Measurements from ENCODE around the gene CSNK1A1.
"Not testable (repeated sequence)": the region's sequence is repeated elsewhere in the genome, so short reads cannot be mapped to it uniquely, and the experiment has no call there.

CSNK1A1 gene

GRCh38 chr5:149453618-149454415 is 97.4 kb downstream of the CSNK1A1 start:
- Mint-ChIP-seq H3K27me3 (no peaks in the 10 kb centered on the region), H3K4me3 (no peak overlapping the region), H3K9me3 (no peaks in the 10 kb centered on the region), H3K36me3 (ENCODE audit: low read depth) (no peaks in the 10 kb centered on the region), H3K27ac (no peak overlapping the region), H3K4me1 (no peaks in the 10 kb centered on the region)
- DNase-seq = no peak
- ATAC-seq = no peak

- no peak for ATAC-seq
Measured at GRCh38 chr5:149452665-149453617, 98.3 kb downstream of the CSNK1A1 start.

GRCh38 chr5:149452007-149452664 is 99.1 kb downstream of the CSNK1A1 start:
- DNase-seq (no peak), ATAC-seq (no peak)
- Mint-ChIP-seq H3K36me3 (ENCODE audit: low read depth) (no peaks in the 10 kb centered on the region), H3K4me1 (no peaks in the 10 kb centered on the region), H3K9me3 (no peaks in the 10 kb centered on the region), H3K4me3 (no peak overlapping the region), H3K27me3 (no peaks in the 10 kb centered on the region), H3K27ac (no peak overlapping the region)

More at GRCh38 chr5:149452665-149453617, 98.3 kb downstream of the CSNK1A1 start:
- H3K36me3 Mint-ChIP-seq (ENCODE audit: low read depth) = no peaks in the 10 kb centered on the region
- H3K4me1 Mint-ChIP-seq = no peaks in the 10 kb centered on the region
- no peak overlapping the region for H3K27ac Mint-ChIP-seq
- H3K27me3 Mint-ChIP-seq = no peaks in the 10 kb centered on the region
- no peak overlapping the region for H3K4me3 Mint-ChIP-seq
- no peak for DNase-seq
- no peaks in the 10 kb centered on the region for H3K9me3 Mint-ChIP-seq

GRCh38 chr5:149450199-149450598 is 101.0 kb downstream of the CSNK1A1 start:
- ATAC-seq = no peak
- no peaks in the 10 kb centered on the region for H3K9me3 Mint-ChIP-seq
- no peaks in the 10 kb centered on the region for H3K4me1 Mint-ChIP-seq
- H3K4me3 Mint-ChIP-seq = no peak overlapping the region
- no peaks in the 10 kb centered on the region for H3K27me3 Mint-ChIP-seq
- H3K27ac Mint-ChIP-seq = no peak overlapping the region
- no peaks in the 10 kb centered on the region for H3K36me3 Mint-ChIP-seq (ENCODE audit: low read depth)
- DNase-seq = no peak

GRCh38 chr5:149448831-149449714 is 102.2 kb downstream of the CSNK1A1 start:
- DNase-seq (no peak), ATAC-seq (no peak)
- Mint-ChIP-seq H3K4me3 (no peak overlapping the region), H3K9me3 (no peaks in the 10 kb centered on the region), H3K27ac (no peak overlapping the region), H3K4me1 (no peaks in the 10 kb centered on the region), H3K27me3 (no peaks in the 10 kb centered on the region), H3K36me3 (ENCODE audit: low read depth) (no peaks in the 10 kb centered on the region)

- no peaks in the 10 kb centered on the region for H3K36me3 Mint-ChIP-seq (ENCODE audit: low read depth)
Measured at GRCh38 chr5:149448431-149448830, 102.8 kb downstream of the CSNK1A1 start.

GRCh38 chr5:149447373-149448367 is 103.6 kb downstream of the CSNK1A1 start:
- Mint-ChIP-seq H3K4me3 (no peak overlapping the region), H3K36me3 (ENCODE audit: low read depth) (no peaks in the 10 kb centered on the region), H3K9me3 (no peaks in the 10 kb centered on the region), H3K27me3 (no peaks in the 10 kb centered on the region), H3K27ac (no peak overlapping the region), H3K4me1 (no peaks in the 10 kb centered on the region)
- no peak for DNase-seq
- ATAC-seq = no peak

More at GRCh38 chr5:149448431-149448830, 102.8 kb downstream of the CSNK1A1 start:
- Mint-ChIP-seq H3K27ac (no peak overlapping the region), H3K4me3 (no peak overlapping the region), H3K27me3 (no peaks in the 10 kb centered on the region), H3K4me1 (no peaks in the 10 kb centered on the region), H3K9me3 (no peaks in the 10 kb centered on the region)
- no peak for DNase-seq
- ATAC-seq = no peak

GRCh38 chr5:149446794-149447193 is 104.4 kb downstream of the CSNK1A1 start:
- not testable (repeated sequence) for DNase-seq; H3K4me1 Mint-ChIP-seq; ATAC-seq; H3K27ac Mint-ChIP-seq; H3K27me3 Mint-ChIP-seq; H3K9me3 Mint-ChIP-seq; H3K4me3 Mint-ChIP-seq; H3K36me3 Mint-ChIP-seq (ENCODE audit: low read depth)

GRCh38 chr5:149445739-149446369 is 105.4 kb downstream of the CSNK1A1 start:
- no peak overlapping the region for H3K4me3 Mint-ChIP-seq
- no peak overlapping the region for H3K27ac Mint-ChIP-seq
- H3K36me3 Mint-ChIP-seq (ENCODE audit: low read depth) = no peaks in the 10 kb centered on the region
- H3K9me3 Mint-ChIP-seq = no peaks in the 10 kb centered on the region
- DNase-seq (no peak), ATAC-seq (no peak)
- no peaks in the 10 kb centered on the region for H3K27me3 Mint-ChIP-seq
- H3K4me1 Mint-ChIP-seq = no peaks in the 10 kb centered on the region

GRCh38 chr5:149445343-149445738 is 105.9 kb downstream of the CSNK1A1 start:
- no peak overlapping the region for H3K27ac Mint-ChIP-seq
- peaks cover under 1% of the 10 kb centered on the region for H3K4me1 Mint-ChIP-seq
- ATAC-seq = no peak
- no peaks in the 10 kb centered on the region for H3K27me3 Mint-ChIP-seq
- H3K36me3 Mint-ChIP-seq (ENCODE audit: low read depth) = no peaks in the 10 kb centered on the region
- H3K4me3 Mint-ChIP-seq = no peak overlapping the region
- DNase-seq = no peak
- H3K9me3 Mint-ChIP-seq = no peaks in the 10 kb centered on the region

GRCh38 chr5:149444430-149444829 is 106.8 kb downstream of the CSNK1A1 start:
- DNase-seq; H3K36me3 Mint-ChIP-seq (ENCODE audit: low read depth); H3K27me3 Mint-ChIP-seq; ATAC-seq; H3K4me1 Mint-ChIP-seq; H3K27ac Mint-ChIP-seq; H3K4me3 Mint-ChIP-seq; H3K9me3 Mint-ChIP-seq: not testable (repeated sequence)

- no peak overlapping the region for H3K4me3 Mint-ChIP-seq
- H3K27me3 Mint-ChIP-seq = no peaks in the 10 kb centered on the region
- H3K36me3 Mint-ChIP-seq (ENCODE audit: low read depth) = no peaks in the 10 kb centered on the region
- DNase-seq (no peak), ATAC-seq (no peak)
- no peaks in the 10 kb centered on the region for H3K9me3 Mint-ChIP-seq
- H3K4me1 Mint-ChIP-seq = peaks cover 11% of the 10 kb centered on the region
- H3K27ac Mint-ChIP-seq = no peak overlapping the region
Measured at GRCh38 chr5:149443210-149443609, 108.0 kb downstream of the CSNK1A1 start.
